Measurements from ENCODE around the gene KIF3A.

KIF3A gene

DNA sequence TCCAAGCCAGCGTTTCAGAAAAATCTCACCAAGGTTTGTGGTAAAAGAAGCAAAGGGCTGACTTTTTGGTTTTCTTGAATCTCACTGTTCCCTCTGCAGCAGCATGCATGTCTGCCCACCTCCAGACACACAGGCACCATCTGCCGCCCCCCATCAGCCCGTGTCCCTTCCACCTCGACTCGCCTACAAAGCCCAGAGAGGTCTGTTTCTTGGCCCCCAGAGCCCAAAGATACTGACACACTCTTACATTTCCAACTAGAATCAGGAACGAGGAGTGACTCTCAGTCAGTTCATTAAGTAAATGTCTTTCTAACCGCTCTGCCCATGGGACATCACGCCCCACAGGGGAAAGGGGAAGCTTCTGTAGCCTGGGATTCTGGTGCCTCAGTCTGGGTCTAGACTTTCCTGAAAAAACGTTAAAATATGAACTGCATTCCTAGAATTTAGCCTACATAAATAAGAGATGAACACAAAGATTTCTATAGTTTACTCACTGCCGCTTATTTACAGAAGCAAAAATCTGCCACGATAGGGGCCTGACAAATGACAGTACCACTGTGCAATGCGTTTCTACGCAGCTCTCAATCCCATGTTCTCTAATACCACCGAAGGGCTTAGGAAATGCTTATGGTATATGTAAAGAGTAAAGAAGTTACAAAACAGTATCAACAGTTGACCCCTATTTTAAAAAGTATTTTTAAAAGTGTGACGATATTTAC lies 59.5 kb downstream of the KIF3A start:
- H3K4me1 ChIP-seq (ENCODE audit: insufficient read depth, low read length), result peaks cover 6% of the 10 kb centered on the region; the same call in 1 of the 2 replicates
- H3K9me3 ChIP-seq (ENCODE audit: control insufficient read depth, insufficient read depth, low read length), result no peaks in the 10 kb centered on the region
- H3K9ac ChIP-seq (ENCODE audit: low read depth, low read length), result no peak overlapping the region

GRCh38 chr5:132677191-132677590 lies 60.2 kb downstream of the KIF3A start:
- Histone ChIP-seq H3K36me3 (ENCODE audit: insufficient read depth, low read length) (no peaks in the 10 kb centered on the region), H3K9ac (ENCODE audit: low read depth, low read length) (no peak overlapping the region), H3K4me1 (ENCODE audit: insufficient read depth, low read length) (peaks cover 6% of the 10 kb centered on the region; the same call in 1 of the 2 replicates), H3K9me3 (ENCODE audit: control insufficient read depth, insufficient read depth, low read length) (no peaks in the 10 kb centered on the region)

More for the DNA sequence above, 59.5 kb downstream of the KIF3A start:
- H3K36me3 ChIP-seq (ENCODE audit: insufficient read depth, low read length), result no peaks in the 10 kb centered on the region

DNA sequence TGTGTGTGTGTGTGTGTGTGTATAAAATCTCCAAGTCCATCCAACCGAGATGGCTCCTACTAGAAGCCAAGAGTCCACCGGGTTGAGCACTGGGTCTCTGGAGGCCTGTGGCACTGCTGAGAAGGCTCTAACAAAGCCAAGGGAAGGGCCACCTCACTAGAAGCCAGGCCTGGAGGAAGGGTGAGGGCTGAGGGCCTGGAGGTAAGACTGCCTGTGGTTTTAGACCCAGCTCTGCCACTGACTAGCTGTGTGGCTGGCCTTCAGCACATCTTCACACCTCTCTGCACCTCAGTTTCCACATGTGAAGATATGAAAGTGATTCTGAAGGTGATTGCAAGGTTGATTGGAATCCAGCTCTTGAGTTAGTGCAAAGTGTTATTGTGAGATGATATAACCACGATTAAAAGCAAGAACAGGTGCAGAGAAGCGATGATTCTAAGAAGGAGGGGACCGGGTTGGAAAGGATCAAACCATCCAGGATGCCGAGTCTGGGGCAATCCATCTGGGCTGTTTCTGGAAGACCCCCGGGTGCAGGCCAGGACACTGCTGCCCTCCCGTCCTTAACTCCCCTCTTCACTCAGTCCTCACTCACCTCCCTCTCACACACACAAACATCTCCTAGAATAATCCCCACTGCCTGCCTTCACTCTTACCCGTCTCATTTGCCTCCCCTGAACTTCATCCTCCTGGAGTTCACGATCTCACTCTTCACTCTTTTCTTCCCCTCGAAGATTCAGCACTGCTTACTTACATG lies 61.2 kb downstream of the KIF3A start:
- no peaks in the 10 kb centered on the region for H3K36me3 ChIP-seq (ENCODE audit: insufficient read depth, low read length)
- peaks cover 6% of the 10 kb centered on the region; the same call in 1 of the 2 replicates for H3K4me1 ChIP-seq (ENCODE audit: insufficient read depth, low read length)
- no peaks in the 10 kb centered on the region for H3K9me3 ChIP-seq (ENCODE audit: control insufficient read depth, insufficient read depth, low read length)
- no peak overlapping the region for H3K9ac ChIP-seq (ENCODE audit: low read depth, low read length)

DNA sequence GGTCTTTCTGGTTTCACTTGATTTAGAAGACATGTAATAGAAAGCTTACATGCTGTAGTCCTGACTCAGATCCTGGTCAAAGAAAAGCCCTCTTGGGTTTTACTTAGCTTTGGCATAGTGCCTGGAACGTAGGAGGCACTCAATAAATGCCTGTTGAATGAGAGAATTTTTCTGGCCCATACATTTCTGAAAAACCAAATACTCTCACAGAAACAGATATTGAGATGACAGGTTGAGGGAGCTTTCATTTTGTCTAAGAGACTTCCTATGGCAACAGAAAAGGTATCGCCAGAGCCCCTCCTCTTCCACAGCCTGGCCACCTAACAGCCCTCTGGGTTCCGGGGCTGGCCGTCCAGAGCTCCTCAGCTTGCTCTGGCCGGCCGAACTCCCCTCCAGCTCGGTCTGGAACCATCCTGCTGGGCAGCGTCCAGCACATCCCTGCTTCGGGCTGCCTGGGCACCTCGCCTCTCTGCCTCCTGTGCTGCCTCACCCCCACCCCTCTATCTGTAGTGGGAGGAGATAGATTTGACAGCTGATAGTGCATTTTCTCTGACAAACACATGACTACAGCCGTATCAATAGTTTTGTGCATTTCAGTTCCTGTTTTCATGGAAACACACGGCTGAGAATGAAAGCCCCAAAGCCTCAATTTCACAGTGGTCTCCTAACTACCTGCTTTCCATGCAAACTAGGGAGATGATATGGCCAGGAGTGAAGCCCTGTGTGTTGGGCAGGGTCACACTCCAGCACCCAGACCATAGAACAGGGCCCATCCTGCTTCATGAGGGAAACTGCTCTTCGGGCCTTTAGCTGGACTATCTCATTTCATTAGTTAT lies 62.5 kb downstream of the KIF3A start:
- Histone ChIP-seq H3K36me3 (ENCODE audit: insufficient read depth, low read length) (no peaks in the 10 kb centered on the region), H3K9me3 (ENCODE audit: control insufficient read depth, insufficient read depth, low read length) (no peaks in the 10 kb centered on the region), H3K9ac (ENCODE audit: low read depth, low read length) (no peak overlapping the region), H3K4me1 (ENCODE audit: insufficient read depth, low read length) (peaks cover 7% of the 10 kb centered on the region; the same call in 1 of the 2 replicates)

DNA sequence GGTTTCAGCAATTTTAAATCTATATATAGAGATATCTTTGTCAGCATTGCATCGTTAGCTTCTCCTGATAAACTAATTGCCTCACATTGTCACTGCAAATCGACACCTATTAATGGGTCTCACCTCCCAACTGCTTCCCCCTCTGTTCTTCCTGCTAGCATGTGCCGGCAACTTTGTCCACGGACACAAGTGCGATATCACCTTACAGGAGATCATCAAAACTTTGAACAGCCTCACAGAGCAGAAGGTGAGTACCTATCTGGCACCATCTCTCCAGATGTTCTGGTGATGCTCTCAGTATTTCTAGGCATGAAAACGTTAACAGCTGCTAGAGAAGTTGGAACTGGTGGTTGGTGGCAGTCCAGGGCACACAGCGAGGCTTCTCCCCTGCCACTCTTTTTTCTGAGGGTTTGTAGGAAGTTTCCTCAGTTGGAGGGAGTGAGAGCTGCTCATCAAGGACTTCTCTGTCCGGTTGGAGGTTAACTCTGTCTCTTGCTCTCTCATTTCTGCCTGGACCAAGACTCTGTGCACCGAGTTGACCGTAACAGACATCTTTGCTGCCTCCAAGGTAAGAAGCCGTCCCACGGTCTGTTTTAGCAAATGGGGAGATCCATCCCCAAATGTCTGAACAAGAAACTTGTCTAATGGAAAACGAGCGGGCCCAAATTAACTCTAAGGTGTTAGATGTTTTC lies 63.3 kb downstream of the KIF3A start, which contains the start of gene IL4:
IL4 (plus strand) TSS at position 51 of the 692 bp plus-strand sequence; CDS start at position 113, 62 bp downstream.
- 0 out of 2 replicates have a peak, but pooled peaks cover 6% of the 10 kb centered on the region for H3K4me1 ChIP-seq (ENCODE audit: insufficient read depth, low read length)
- H3K36me3 ChIP-seq (ENCODE audit: insufficient read depth, low read length), result no peaks in the 10 kb centered on the region
- no peak within 1 kb of the TSS for H3K9ac ChIP-seq (ENCODE audit: low read depth, low read length)
- no peaks in the 10 kb centered on the region for H3K9me3 ChIP-seq (ENCODE audit: control insufficient read depth, insufficient read depth, low read length)

DNA sequence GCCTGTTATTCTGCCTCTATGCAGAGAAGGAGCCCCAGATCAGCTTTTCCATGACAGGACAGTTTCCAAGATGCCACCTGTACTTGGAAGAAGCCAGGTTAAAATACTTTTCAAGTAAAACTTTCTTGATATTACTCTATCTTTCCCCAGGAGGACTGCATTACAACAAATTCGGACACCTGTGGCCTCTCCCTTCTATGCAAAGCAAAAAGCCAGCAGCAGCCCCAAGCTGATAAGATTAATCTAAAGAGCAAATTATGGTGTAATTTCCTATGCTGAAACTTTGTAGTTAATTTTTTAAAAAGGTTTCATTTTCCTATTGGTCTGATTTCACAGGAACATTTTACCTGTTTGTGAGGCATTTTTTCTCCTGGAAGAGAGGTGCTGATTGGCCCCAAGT lies 63.9 kb downstream of the KIF3A start:
- H3K9ac ChIP-seq (ENCODE audit: low read depth, low read length), result no peak overlapping the region
- no peaks in the 10 kb centered on the region for H3K36me3 ChIP-seq (ENCODE audit: insufficient read depth, low read length)
- H3K9me3 ChIP-seq (ENCODE audit: control insufficient read depth, insufficient read depth, low read length), result no peaks in the 10 kb centered on the region
- H3K4me1 ChIP-seq (ENCODE audit: insufficient read depth, low read length), result 0 out of 2 replicates have a peak, but pooled peaks cover 6% of the 10 kb centered on the region

DNA sequence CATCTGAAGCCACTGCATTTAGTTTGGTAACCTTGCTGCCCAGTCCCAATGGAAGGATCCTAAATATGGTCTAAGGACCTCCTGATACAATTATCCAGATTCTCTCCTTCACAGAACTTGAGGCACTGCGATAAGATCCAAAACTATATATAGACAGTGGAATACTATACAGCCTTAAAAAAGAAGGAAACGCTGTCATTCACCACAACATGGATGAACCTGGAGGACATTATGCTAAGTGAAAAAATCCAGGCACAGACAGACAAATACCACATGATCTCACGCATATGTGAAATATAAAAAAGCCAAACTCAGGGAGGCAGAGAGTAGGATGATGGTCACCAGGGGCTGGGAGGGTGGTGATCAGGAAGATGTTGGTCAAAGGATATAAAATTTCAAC lies 66.3 kb downstream of the KIF3A start:
- Histone ChIP-seq H3K9me3 (ENCODE audit: control insufficient read depth, insufficient read depth, low read length) (no peaks in the 10 kb centered on the region), H3K36me3 (ENCODE audit: insufficient read depth, low read length) (no peaks in the 10 kb centered on the region), H3K4me1 (ENCODE audit: insufficient read depth, low read length) (peaks cover 9% of the 10 kb centered on the region; the same call in 1 of the 2 replicates), H3K9ac (ENCODE audit: low read depth, low read length) (no peak overlapping the region)

GRCh38 chr5:132669966-132670882 lies 67.1 kb downstream of the KIF3A start:
- Histone ChIP-seq H3K9me3 (ENCODE audit: control insufficient read depth, insufficient read depth, low read length) (no peaks in the 10 kb centered on the region), H3K36me3 (ENCODE audit: insufficient read depth, low read length) (no peaks in the 10 kb centered on the region), H3K9ac (ENCODE audit: low read depth, low read length) (no peak overlapping the region), H3K4me1 (ENCODE audit: insufficient read depth, low read length) (peaks cover 9% of the 10 kb centered on the region; the same call in 1 of the 2 replicates)

- Histone ChIP-seq H3K9ac (ENCODE audit: low read depth, low read length) (no peak overlapping the region), H3K9me3 (ENCODE audit: control insufficient read depth, insufficient read depth, low read length) (no peaks in the 10 kb centered on the region), H3K36me3 (ENCODE audit: insufficient read depth, low read length) (no peaks in the 10 kb centered on the region), H3K4me1 (ENCODE audit: insufficient read depth, low read length) (peaks cover 9% of the 10 kb centered on the region; the same call in 1 of the 2 replicates)
Observed at GRCh38 chr5:132669455-132669820, 67.9 kb downstream of the KIF3A start.

- Histone ChIP-seq H3K9ac (ENCODE audit: low read depth, low read length) (no peak overlapping the region), H3K4me1 (ENCODE audit: insufficient read depth, low read length) (peaks cover 9% of the 10 kb centered on the region; the same call in 1 of the 2 replicates), H3K36me3 (ENCODE audit: insufficient read depth, low read length) (no peaks in the 10 kb centered on the region), H3K9me3 (ENCODE audit: control insufficient read depth, insufficient read depth, low read length) (no peaks in the 10 kb centered on the region)
Observed at GRCh38 chr5:132668706-132669454, 68.5 kb downstream of the KIF3A start.

DNA sequence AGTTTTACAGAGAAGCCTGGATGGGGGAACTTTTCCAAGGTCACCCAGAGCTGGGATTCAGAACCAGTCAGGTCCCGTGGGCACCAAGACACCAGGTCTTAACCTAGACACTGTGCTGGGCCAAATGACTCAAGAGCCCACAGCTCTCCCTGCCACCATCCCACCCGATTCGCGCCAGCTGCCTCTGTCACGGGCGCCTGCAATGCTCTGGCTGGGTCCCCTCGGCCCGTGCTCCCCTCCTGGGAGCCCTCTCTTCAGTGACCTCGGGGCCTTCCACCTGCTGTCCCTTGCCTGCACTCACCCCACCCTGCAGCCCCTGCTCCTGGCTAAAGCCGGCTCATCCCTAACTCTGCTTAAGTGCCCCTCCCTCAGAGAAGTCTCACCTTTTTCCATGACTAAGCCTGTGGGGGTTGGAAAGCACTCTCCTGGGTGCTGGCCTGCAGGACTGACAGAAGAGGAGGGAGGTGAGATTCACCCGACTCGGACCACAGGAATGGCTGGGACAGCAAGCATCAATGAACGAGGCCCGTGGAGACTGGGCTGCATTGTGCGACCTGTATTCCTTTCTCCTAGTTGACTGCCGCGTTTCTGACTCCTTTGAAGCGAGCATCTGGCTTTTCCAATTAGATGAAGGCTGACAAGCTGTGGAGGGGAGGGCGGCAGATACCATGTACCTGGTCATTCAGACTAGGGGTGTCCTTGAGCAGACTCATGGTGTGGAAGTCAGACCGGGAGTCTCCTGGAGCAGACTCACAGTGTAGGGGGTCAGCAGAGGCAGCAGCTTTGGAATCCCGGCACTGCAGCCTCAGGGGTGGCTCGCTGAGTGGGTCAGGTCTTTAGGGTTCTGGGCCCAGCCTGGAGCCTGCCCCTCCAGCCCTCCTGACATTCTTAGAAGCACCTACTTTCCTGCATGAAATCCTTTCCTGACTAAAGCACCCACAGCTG lies 69.3 kb downstream of the KIF3A start:
- no peak overlapping the region for H3K9ac ChIP-seq (ENCODE audit: low read depth, low read length)
- H3K4me1 ChIP-seq (ENCODE audit: insufficient read depth, low read length), result peaks cover 9% of the 10 kb centered on the region; the same call in 1 of the 2 replicates
- H3K9me3 ChIP-seq (ENCODE audit: control insufficient read depth, insufficient read depth, low read length), result no peaks in the 10 kb centered on the region
- H3K36me3 ChIP-seq (ENCODE audit: insufficient read depth, low read length), result no peaks in the 10 kb centered on the region

DNA sequence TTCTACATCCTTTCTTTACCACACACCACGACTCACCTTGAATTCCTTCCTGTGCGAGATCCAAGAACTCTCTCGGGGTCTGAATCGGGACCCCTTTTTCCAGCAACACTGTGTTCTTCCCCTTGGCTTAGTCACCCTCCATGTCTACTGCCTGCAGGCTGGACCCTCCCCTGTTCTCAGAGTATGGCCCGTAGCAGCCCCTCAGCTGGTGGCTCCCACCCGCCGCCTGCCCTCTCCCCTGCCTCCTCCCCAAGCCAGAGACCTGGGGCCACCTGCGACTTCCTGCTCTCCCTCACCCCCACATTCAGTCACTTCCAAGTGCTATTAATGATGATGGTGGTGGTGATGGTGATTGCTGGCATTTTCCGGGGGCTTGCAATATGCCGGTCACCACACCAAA lies 70.0 kb downstream of the KIF3A start:
- no peaks in the 10 kb centered on the region for H3K36me3 ChIP-seq (ENCODE audit: insufficient read depth, low read length)
- no peak overlapping the region for H3K9ac ChIP-seq (ENCODE audit: low read depth, low read length)
- no peaks in the 10 kb centered on the region for H3K9me3 ChIP-seq (ENCODE audit: control insufficient read depth, insufficient read depth, low read length)
- peaks cover 9% of the 10 kb centered on the region; the same call in 1 of the 2 replicates for H3K4me1 ChIP-seq (ENCODE audit: insufficient read depth, low read length)
